HepG2 (cell line): ENCODE measurements around the gene TCAIM. TPM values are rescaled to one million over a fixed set of nuclear protein-coding genes. Genes with fewer than 3 reads are reported as not detected.

Experiments
- ATF1 ChIP-seq: IDR thresholded peaks from 2 replicates; pipeline ENCODE4 v1.6.1; 2016; ENCODE audit warnings: mild to moderate bottlenecking, control low read depth
- BRD4 ChIP-seq: sonication (generic); formaldehyde crosslinking; IDR thresholded peaks from 2 replicates; pipeline ENCODE4 v1.4.0; 2020; ENCODE audit warnings: missing genetic modification reagents
- DMAP1 ChIP-seq: IDR thresholded peaks from 2 replicates; pipeline ENCODE4 v1.6.1; 2016
- GFI1 ChIP-seq: sonication (generic); formaldehyde crosslinking; IDR thresholded peaks from 2 replicates; pipeline ENCODE4 v1.5.0; 2020; ENCODE audit warnings: missing genetic modification reagents, mild to moderate bottlenecking, borderline replicate concordance
- HOXA9 ChIP-seq: sonication (generic); formaldehyde crosslinking; IDR thresholded peaks from 2 replicates; pipeline ENCODE4 v1.8.1; 2022; ENCODE audit warnings: missing genetic modification reagents, mild to moderate bottlenecking, moderate library complexity, borderline replicate concordance
- PHF21A ChIP-seq: sonication (generic); formaldehyde crosslinking; IDR thresholded peaks from 2 replicates; pipeline ENCODE4 v1.5.0; 2020; ENCODE audit warnings: mild to moderate bottlenecking, missing genetic modification reagents
- PRPF4 ChIP-seq: fragments of 200-400 bp; formaldehyde crosslinking; IDR thresholded peaks from 2 replicates; pipeline ENCODE4 v1.6.1; 2016; ENCODE audit warnings: low read length, low read depth; ENCODE audit not compliant: poor library complexity, severe bottlenecking
- RBM39 ChIP-seq: fragments of 200-400 bp; formaldehyde crosslinking; IDR thresholded peaks from one replicate; pipeline ENCODE4 v1.6.1; 2018; ENCODE audit warnings: antibody characterized with exemption, mild to moderate bottlenecking, low read depth, low read length; ENCODE audit not compliant: poor library complexity, severe bottlenecking
- RXRB ChIP-seq: IDR thresholded peaks from 2 replicates; pipeline ENCODE4 v1.6.1; 2016; ENCODE audit warnings: borderline replicate concordance, missing genetic modification reagents, missing compliant biosample characterization
- SRSF9 ChIP-seq: fragments of 200-400 bp; formaldehyde crosslinking; IDR thresholded peaks from 2 replicates; pipeline ENCODE4 v1.6.1; 2018; ENCODE audit warnings: borderline replicate concordance, mild to moderate bottlenecking, low read depth, low read length; ENCODE audit not compliant: insufficient read depth, poor library complexity, severe bottlenecking
- ZEB1 ChIP-seq: IDR thresholded peaks from 2 replicates; pipeline ENCODE4 v1.6.1; 2012; ENCODE audit warnings: mild to moderate bottlenecking, low read depth, inconsistent platforms; ENCODE audit not compliant: insufficient replicate concordance
- ZNF343 ChIP-seq: sonication (generic); formaldehyde crosslinking; IDR thresholded peaks from 2 replicates; pipeline ENCODE4 v1.4.0; 2020; ENCODE audit warnings: mild to moderate bottlenecking, missing genetic modification reagents
- ZNF709 ChIP-seq: sonication (generic); formaldehyde crosslinking; IDR thresholded peaks from 2 replicates; pipeline ENCODE4 v1.5.0; 2020; ENCODE audit warnings: mild to moderate bottlenecking, missing genetic modification reagents
- polyA plus RNA-seq, 8 experiments: library from polyadenylated mRNA; depleted of rRNA in 3 of 8; stranded (reverse) in 7 of 8; unstranded in 1 of 8; fragments of >200 nt; fragmentation: Illumina TruSeq in 4 of 8; extraction: Trizol in 4 of 8; gene quantifications; 2 replicates each; pipeline versions ENCODE4 v1.2.1 to v1.2.3, GENCODE V29; 2011 to 2016; ENCODE audit warnings: low read depth in 4 of 8, missing spikeins in 1 of 8, mixed read lengths in 1 of 8; ENCODE audit not compliant: insufficient read depth in 1 of 8
- total RNA-seq, 5 experiments: library from RNA; depleted of rRNA; stranded (reverse); fragments of >200 nt; fragmentation: Illumina TruSeq; extraction: Trizol; gene quantifications; 2 replicates each; pipeline ENCODE4 v1.2.3, GENCODE V29; 2016; ENCODE audit warnings: low read depth in 1 of 5
- TF ChIP-seq, protein P1 (sequence below): sonication (generic); formaldehyde crosslinking; IDR thresholded peaks from 2 replicates; pipeline ENCODE4 v1.4.0; 2020; ENCODE audit warnings: missing genetic modification reagents, mild to moderate bottlenecking, borderline replicate concordance
- TF ChIP-seq, protein P2 (sequence below): sonication (generic); formaldehyde crosslinking; IDR thresholded peaks from 2 replicates; pipeline ENCODE4 v1.5.0; 2020; ENCODE audit warnings: missing genetic modification reagents
- TF ChIP-seq, protein P3 (sequence below): sonication (generic); formaldehyde crosslinking; IDR thresholded peaks from 2 replicates; pipeline ENCODE4 v1.8.0; 2022; ENCODE audit warnings: missing genetic modification reagents, mild to moderate bottlenecking, moderate library complexity, borderline replicate concordance
- TF ChIP-seq, protein P4 (sequence below): sonication (generic); formaldehyde crosslinking; IDR thresholded peaks from 2 replicates; pipeline ENCODE4 v1.5.0; 2020; ENCODE audit warnings: missing genetic modification reagents, mild to moderate bottlenecking, borderline replicate concordance
- TF ChIP-seq, protein P5 (sequence below): sonication (generic); formaldehyde crosslinking; IDR thresholded peaks from 2 replicates; pipeline ENCODE4 v1.9.0; 2021; ENCODE audit warnings: missing genetic modification reagents, mild to moderate bottlenecking, borderline replicate concordance
- TF ChIP-seq, protein P6 (sequence below): IDR thresholded peaks from 2 replicates; pipeline ENCODE4 v1.6.1; 2018; ENCODE audit warnings: missing genetic modification reagents, mild to moderate bottlenecking, missing compliant biosample characterization
- TF ChIP-seq, protein P7 (sequence below): sonication (generic); formaldehyde crosslinking; IDR thresholded peaks from 2 replicates; pipeline ENCODE4 v1.8.0; 2022; ENCODE audit warnings: missing genetic modification reagents, mild to moderate bottlenecking, inconsistent platforms, borderline replicate concordance

TCAIM gene
- total and polyA plus RNA-seq, 2 of the 13 experiments (the other 11 are each of a cell fraction or from before 2014, with no cell fraction given) = 16.9 to 22.6 TPM

DNA sequence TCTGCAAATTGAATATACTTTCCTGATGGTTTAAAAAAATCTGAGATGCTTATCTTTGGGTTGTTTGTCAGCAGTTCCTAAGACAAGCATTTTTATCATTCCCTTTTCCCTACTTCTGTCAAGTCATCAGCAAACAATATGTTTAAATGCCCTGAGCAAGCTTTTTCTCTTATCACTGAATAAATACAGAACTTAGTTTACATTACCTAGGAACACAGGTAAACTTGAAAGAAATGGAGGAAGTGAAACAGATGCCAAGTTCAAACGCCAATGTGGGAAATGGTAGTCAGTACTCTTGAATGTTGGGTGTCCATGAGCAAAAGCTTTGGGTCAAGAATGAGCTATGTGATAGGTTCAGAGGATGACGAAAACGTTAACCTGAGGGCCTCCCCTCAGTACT is 17.2 kb upstream of the TCAIM start (continued):
- TF ChIP-seq RXRB (CRISPR knock-in tag) (peak; percentile 99), ZEB1 (peak; percentile 94), DMAP1 (CRISPR knock-in tag) (0 out of 2 replicates have a peak, but pooled peaks have one; percentile 41), ZNF709 (CRISPR knock-in tag) (no peak), ZNF343 (CRISPR knock-in tag) (no peak), ATF1 (CRISPR knock-in tag) (peak; percentile 48; the same call in 1 of the 2 replicates), BRD4 (CRISPR knock-in tag) (no peak), SRSF9 (no peak), HOXA9 (CRISPR knock-in tag) (no peak), RBM39 (no peak), PRPF4 (no peak), GFI1 (CRISPR knock-in tag) (peak; percentile 61), PHF21A (CRISPR knock-in tag) (peak; percentile 59; the same call in 1 of the 2 replicates)
- TF ChIP-seq, protein P1, sequence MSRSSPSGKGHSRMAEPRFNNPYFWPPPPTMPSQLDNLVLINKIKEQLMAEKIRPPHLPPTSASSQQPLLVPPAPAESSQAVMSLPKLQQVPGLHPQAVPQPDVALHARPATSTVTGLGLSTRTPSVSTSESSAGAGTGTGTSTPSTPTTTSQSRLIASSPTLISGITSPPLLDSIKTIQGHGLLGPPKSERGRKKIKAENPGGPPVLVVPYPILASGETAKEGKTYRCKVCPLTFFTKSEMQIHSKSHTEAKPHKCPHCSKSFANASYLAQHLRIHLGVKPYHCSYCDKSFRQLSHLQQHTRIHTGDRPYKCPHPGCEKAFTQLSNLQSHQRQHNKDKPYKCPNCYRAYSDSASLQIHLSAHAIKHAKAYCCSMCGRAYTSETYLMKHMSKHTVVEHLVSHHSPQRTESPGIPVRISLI (CRISPR knock-in tag) = peak; percentile 71; the same call in 1 of the 2 replicates
- TF ChIP-seq, protein P2, sequence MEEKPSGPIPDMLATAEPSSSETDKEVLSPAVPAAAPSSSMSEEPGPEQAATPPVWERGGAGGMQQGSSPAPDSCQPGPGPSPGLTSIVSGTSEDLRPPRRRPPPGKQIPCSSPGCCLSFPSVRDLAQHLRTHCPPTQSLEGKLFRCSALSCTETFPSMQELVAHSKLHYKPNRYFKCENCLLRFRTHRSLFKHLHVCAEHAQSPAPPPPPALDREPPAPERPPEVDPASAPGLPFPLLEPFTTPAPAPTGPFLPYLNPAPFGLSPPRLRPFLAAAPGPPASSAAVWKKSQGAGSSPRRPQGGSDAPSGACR (CRISPR knock-in tag) = no peak
- TF ChIP-seq, protein P3, sequence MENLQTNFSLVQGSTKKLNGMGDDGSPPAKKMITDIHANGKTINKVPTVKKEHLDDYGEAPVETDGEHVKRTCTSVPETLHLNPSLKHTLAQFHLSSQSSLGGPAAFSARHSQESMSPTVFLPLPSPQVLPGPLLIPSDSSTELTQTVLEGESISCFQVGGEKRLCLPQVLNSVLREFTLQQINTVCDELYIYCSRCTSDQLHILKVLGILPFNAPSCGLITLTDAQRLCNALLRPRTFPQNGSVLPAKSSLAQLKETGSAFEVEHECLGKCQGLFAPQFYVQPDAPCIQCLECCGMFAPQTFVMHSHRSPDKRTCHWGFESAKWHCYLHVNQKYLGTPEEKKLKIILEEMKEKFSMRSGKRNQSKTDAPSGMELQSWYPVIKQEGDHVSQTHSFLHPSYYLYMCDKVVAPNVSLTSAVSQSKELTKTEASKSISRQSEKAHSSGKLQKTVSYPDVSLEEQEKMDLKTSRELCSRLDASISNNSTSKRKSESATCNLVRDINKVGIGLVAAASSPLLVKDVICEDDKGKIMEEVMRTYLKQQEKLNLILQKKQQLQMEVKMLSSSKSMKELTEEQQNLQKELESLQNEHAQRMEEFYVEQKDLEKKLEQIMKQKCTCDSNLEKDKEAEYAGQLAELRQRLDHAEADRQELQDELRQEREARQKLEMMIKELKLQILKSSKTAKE (CRISPR knock-in tag) = peak; percentile 90
- TF ChIP-seq, protein P4, sequence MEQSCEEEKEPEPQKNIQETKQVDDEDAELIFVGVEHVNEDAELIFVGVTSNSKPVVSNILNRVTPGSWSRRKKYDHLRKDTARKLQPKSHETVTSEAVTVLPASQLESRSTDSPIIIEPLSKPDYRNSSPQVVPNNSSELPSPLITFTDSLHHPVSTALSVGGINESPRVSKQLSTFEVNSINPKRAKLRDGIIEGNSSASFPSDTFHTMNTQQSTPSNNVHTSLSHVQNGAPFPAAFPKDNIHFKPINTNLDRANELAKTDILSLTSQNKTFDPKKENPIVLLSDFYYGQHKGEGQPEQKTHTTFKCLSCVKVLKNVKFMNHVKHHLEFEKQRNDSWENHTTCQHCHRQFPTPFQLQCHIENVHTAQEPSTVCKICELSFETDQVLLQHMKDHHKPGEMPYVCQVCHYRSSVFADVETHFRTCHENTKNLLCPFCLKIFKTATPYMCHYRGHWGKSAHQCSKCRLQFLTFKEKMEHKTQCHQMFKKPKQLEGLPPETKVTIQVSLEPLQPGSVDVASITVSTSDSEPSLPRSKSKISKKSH = no peak
- TF ChIP-seq, protein P5, sequence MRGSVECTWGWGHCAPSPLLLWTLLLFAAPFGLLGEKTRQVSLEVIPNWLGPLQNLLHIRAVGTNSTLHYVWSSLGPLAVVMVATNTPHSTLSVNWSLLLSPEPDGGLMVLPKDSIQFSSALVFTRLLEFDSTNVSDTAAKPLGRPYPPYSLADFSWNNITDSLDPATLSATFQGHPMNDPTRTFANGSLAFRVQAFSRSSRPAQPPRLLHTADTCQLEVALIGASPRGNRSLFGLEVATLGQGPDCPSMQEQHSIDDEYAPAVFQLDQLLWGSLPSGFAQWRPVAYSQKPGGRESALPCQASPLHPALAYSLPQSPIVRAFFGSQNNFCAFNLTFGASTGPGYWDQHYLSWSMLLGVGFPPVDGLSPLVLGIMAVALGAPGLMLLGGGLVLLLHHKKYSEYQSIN = no peak
- TF ChIP-seq, protein P6, sequence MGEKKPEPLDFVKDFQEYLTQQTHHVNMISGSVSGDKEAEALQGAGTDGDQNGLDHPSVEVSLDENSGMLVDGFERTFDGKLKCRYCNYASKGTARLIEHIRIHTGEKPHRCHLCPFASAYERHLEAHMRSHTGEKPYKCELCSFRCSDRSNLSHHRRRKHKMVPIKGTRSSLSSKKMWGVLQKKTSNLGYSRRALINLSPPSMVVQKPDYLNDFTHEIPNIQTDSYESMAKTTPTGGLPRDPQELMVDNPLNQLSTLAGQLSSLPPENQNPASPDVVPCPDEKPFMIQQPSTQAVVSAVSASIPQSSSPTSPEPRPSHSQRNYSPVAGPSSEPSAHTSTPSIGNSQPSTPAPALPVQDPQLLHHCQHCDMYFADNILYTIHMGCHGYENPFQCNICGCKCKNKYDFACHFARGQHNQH (CRISPR knock-in tag) = peak; percentile 73; the same call in 1 of the 2 replicates
- TF ChIP-seq, protein P7, sequence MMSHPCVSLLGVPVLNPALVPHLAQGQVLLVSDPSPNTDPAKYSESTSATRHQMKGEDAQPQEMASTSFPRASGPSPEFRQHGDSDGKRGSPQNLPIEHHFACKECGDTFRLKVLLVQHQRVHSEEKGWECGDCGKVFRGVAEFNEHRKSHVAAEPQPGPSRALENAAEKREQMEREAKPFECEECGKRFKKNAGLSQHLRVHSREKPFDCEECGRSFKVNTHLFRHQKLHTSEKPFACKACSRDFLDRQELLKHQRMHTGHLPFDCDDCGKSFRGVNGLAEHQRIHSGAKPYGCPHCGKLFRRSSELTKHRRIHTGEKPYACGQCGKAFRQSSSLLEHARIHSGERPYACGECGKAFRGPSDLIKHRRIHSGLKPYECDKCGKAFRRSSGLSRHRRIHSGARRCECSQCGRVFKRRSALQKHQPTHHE (CRISPR knock-in tag) = no peak
